Measurements from ENCODE around the gene XPO5. TPM values are rescaled to one million over a fixed set of nuclear protein-coding genes. Genes with fewer than 3 reads are reported as not detected.

XPO5 gene
- polyA plus RNA-seq, 1 of the 3 experiments (the other 2 are of a cell fraction), result 29.5 TPM

Small RNAs within 50 kb of the gene (small RNA-seq; reads per million reads assigned to genes)
- gene RF00426, result 0 reads per million in 7 experiments
- gene RNU6-1113P, result 0 reads per million in 7 experiments

Other genes starting within 250 kb of the XPO5 start
- gene ZNF318, start 206.4 kb downstream of the XPO5 start, polyA plus RNA-seq (2012; rRNA removed), result 6.3 and 7.8 TPM in 2 replicates
- 21.5 and 28.3 TPM in 2 replicates for gene ABCC10, start 148.5 kb downstream of the XPO5 start, polyA plus RNA-seq (2012; rRNA removed)
- gene DLK2, start 120.5 kb downstream of the XPO5 start, polyA plus RNA-seq (2012; rRNA removed), result 1.9 and 3.9 TPM in 2 replicates
- 30.7 and 39.5 TPM in 2 replicates for gene TJAP1, start 98.5 kb downstream of the XPO5 start, polyA plus RNA-seq (2012; rRNA removed)
- gene LRRC73, start 65.7 kb downstream of the XPO5 start, polyA plus RNA-seq (2012; rRNA removed), result 0.73 and 0.89 TPM in 2 replicates
- 219 and 248 TPM in 2 replicates for gene YIPF3, start 59.1 kb downstream of the XPO5 start, polyA plus RNA-seq (2012; rRNA removed)
- 59.1 and 80.6 TPM in 2 replicates for gene POLR1C, start 58.9 kb downstream of the XPO5 start, polyA plus RNA-seq (2012; rRNA removed)
- 11.5 and 18.8 TPM in 2 replicates for gene POLH, start 147 bp upstream of the XPO5 start, polyA plus RNA-seq (2012; rRNA removed)
- 83.7 and 124 TPM in 2 replicates for gene GTPBP2, start 53.2 kb upstream of the XPO5 start, polyA plus RNA-seq (2012; rRNA removed)
- gene MAD2L1BP, start 59.8 kb upstream of the XPO5 start, polyA plus RNA-seq (2012; rRNA removed), result 30.9 and 42.2 TPM in 2 replicates
- 0.05 and 0.06 TPM in 2 replicates for gene RSPH9, start 69.0 kb upstream of the XPO5 start, polyA plus RNA-seq (2012; rRNA removed)
- gene MRPS18A, start 111.8 kb upstream of the XPO5 start, polyA plus RNA-seq (2012; rRNA removed), result 56.9 and 57.0 TPM in 2 replicates
- gene VEGFA, start 194.2 kb upstream of the XPO5 start, polyA plus RNA-seq (2012; rRNA removed), result 81.0 and 130 TPM in 2 replicates